HG02981 (cell line): ENCODE results near the gene ARFGEF3.
"Not testable (repeated sequence)": the region's sequence is repeated elsewhere in the genome, so short reads cannot be mapped to it uniquely, and the experiment has no call there.

ENCODE experiments used
- ATAC-seq: cut with Tn5 transposase; IDR thresholded peaks from one replicate; pipeline ENCODE4 v1.9.1; 2021; ENCODE audit warnings: mild to moderate bottlenecking, moderate library complexity; ENCODE audit not compliant: unreplicated experiment

ARFGEF3 gene

DNA sequence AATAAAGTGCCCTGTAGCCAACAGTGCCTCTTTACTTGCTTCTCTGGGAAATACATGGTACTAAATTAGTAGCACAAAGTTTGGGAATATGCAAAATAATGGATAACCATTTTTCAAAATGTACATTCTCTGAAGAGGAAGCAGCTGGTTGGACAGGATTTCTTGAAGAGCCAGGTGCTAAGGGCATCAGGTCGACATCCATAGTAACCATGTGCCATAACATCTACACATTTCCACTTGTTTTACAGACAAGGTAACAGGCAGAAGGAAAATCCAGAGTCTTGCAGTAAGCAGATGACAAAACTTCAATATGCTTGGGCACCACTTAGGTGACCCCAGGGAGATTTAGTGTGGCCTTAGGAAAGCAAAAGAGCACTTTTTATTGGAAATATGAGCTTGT is 179.4 kb downstream of the ARFGEF3 start:
- ATAC-seq = no peak

GRCh38 chr6:138343112-138343511 is 181.4 kb downstream of the ARFGEF3 start:
- no peak for ATAC-seq

- ATAC-seq = no peak
These were observed 184.0 kb downstream of the ARFGEF3 start for GRCh38 chr6:138345565-138346285.

DNA sequence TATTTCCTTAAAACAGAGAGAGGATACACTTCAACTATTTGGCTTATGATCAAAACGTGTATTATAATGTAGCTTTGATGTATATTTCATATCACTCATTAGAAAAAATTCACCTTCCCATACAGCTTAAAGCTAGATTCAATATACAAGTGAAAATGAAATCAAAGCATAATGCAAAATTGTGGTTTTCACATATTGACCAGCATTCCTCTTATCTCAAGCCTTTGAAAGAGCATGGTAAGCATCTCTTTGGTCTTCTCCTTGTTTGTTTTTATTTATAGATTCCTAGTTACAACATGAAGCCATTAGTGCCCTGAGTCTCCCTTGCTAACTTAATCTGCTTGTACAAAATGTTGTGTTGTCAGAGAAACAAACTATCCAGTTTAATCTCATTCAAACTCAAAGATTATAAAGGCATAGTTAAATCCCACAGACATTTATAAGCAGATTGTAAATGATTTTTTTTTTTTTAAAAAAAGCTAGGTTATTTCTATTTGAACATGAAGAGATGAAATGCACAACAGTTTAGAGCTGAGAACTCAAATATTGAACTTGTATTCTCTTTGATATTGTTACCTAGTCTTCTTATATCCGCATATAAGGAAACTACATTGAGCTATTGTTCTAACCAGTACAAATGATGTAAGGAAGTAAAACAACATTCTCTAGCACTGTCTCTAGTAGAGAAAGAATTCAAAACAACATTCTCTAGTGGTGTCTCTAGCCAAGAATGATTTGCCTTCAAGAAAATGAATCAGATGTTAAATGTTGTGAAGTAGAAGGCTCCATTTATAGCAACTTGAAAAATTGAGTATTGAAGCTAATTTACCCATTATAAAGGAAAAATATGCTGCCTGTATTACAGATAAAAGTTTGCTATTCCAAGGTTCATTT is 184.8 kb downstream of the ARFGEF3 start:
- no peak for ATAC-seq

DNA sequence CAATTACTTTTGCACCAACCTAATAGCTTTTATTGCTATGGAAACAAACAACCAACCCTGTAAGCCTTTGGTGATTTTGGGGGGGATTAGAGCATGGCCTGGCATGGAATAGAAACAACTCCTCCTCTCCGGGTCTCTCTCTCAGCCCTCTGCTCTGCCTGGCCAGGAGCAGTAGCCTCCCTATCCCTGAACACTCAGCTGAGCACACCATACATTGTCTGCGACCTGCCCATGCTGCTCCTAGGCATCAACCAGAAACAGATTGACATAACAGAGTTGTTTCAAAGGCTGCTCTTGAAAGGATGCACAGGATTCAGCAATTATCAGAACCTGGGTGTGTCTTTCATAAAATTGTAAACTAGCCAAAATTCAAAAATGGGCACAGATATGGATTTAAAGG is 186.1 kb downstream of the ARFGEF3 start:
- no peak for ATAC-seq

DNA sequence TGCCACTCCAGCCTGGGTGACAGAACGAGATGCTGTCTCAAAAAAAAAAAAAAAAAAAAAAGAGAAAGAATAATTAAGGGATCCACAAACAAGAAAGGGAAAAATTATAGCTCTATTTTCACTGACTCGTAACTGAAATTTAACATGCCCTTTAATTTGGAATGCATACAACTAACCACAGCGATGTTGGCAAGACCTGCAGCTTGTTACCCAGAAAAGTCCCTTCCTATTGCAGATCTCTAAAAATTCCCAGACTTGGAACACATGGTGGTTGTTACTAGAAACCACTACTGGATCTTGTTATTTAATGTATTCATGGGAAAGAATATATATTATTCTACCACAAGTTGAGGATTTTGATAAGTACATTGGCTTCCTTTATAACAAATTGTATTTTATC is 188.2 kb downstream of the ARFGEF3 start:
- ATAC-seq = no peak

DNA sequence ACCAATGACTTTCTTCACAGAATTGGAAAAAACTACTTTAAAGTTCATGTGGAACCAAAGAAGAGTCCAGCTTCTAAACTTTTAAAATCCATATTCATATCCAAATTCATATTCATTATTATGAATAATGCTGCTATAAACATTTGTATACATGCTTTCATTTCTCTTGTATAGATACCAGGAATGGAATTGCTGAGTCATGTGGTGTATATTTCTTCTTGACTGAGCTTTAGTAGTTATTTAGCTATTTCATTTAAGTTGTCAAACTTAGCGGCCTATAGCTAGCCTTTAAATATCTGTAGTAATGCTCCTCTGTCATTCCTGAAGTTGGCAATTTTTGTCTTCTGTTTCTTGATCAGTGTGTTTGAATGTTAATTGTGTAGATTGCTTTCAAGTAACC is 196.2 kb downstream of the ARFGEF3 start:
- no peak for ATAC-seq

DNA sequence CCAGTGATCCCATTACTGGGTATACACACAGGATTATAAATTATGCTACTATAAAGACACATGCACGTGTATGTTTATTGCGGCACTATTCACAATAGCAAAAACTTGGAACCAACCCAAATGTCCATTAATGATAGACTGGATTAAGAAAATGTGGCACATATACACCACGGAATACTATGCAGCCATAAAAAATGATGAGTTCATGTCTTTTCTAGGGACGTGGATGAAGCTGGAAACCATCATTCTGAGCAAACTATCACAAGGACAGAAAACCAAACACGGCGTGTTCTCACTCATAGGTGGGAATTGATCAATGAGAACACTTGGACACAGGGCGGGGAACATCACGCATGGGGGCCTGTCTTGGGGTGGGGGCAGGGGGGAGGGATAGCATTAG is 206.9 kb downstream of the ARFGEF3 start:
- ATAC-seq = not testable (repeated sequence)

- no peak for ATAC-seq
These were observed 209.1 kb downstream of the ARFGEF3 start for GRCh38 chr6:138370631-138371451.

- no peak for ATAC-seq
These were observed 209.6 kb downstream of the ARFGEF3 start for GRCh38 chr6:138371452-138371711.

DNA sequence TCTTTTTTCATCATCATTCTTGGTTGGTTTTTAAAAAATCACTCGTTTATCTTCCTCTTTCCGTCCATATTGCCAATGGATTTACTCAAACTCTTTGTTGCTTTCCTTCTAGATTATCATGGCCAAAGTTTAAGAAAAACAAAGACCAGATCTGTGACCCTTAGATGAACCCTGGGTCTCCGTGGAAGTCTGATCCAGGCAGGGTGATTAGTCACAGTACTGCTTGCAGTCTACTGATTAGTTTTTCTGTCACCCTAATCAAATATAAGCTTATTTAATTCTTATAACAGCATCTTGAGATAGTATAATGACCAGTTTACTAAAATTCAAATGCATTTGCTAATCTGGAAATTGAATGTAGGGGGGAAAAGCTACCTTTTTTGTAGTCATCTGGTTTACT is 210.0 kb downstream of the ARFGEF3 start:
- ATAC-seq = no peak

- no peak for ATAC-seq
These were observed 211.1 kb downstream of the ARFGEF3 start for GRCh38 chr6:138372711-138373463.

GRCh38 chr6:138374230-138374629 is 212.5 kb downstream of the ARFGEF3 start:
- no peak for ATAC-seq

DNA sequence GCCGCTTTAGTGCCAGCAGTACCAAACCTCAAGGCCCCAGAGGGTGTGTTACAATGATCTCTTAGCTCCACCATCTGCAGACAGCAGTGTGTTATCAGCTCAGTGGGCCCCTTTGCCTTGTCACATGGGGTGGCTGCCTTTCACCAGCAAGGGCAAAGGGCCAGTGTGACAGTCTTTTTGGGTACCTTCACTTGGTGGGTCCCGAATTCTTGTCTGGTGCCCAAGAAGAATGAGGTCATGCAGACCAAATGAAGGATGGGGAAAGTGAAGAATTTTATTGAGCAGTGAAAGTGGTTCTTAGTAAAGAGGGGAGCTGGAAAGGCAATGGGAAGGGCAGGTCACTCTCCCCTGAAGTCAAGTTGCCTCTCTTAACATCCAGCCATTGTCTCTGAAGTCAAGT is 213.1 kb downstream of the ARFGEF3 start:
- no peak for ATAC-seq

DNA sequence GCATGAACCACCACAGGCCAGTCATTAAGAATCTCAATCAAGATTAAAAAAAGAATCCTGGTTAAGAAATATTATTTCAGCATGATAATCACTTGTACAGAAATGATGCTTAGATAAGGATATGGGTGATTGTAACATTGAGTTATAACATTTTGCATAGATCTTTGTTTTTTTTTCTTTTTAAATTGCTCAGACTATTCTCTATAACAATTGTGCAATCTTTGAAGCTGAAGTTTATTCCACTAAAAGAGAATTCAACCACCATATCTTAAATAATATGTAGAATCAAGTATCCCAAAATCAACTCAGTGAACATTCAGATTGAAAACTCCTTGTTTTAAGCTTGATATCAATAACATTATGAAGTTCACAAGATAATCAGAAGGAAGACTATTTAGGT is 215.3 kb downstream of the ARFGEF3 start:
- ATAC-seq = no peak

GRCh38 chr6:138377844-138378243 is 216.1 kb downstream of the ARFGEF3 start, which contains the start of gene SMIM28:
Gene SMIM28 (plus strand): TSS chr6:138377905. CDS start chr6:138378073, 168 bp downstream.
- no peak for ATAC-seq

- ATAC-seq = no peak
These were observed 216.7 kb downstream of the ARFGEF3 start for GRCh38 chr6:138378463-138378862.

DNA sequence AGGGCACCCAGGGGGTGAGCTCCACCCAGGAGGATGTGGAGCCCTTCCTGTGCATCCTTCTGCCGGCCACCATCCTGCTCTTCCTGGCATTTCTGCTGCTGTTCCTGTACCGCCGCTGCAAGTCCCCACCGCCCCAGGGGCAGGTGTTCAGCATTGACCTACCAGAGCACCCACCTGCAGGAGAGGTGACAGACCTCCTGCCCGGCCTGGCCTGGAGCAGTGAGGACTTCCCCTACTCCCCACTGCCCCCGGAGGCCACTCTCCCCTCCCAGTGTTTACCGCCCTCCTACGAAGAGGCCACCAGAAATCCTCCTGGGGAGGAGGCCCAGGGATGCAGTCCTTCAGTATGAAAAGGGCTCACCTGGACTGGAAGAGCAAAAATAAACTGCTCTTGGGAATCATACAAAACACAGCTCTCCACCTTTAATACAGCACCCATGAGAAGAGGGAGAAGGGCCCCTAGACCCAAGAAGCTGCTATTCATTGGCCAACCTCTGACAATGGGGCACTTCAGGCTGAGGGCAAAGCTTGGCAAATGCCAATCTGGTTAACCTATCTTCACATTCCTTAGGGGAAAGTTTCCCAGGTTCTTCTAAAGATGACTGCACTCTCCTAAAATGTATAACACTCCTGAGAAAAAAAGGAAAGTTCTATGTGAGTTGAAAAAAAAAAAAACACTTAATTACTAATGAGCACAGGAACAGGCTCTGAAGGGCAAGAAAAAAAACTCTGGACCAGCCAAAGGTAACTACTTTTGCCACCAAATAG is 220.9 kb downstream of the ARFGEF3 start:
- ATAC-seq = no peak

GRCh38 chr6:138383776-138384175 is 222.0 kb downstream of the ARFGEF3 start:
- no peak for ATAC-seq

- no peak for ATAC-seq
These were observed 225.2 kb downstream of the ARFGEF3 start for GRCh38 chr6:138386897-138387296.
